Measurements from ENCODE around the gene IZUMO4.

The IZUMO4 gene

GRCh38 chr19:2097203-2097885 lies 629 bp downstream of the IZUMO4 start:
- TF ChIP-seq ZBTB7A (IDR thresholded peaks at IDR 0.05; ENCODE audit: low read depth) (no peak), REST (IDR thresholded peaks at IDR 0.05; ENCODE audit: low read depth) (no peak), EGR1 (IDR thresholded peaks at IDR 0.05) (no peak; the same call in 1 of the 2 replicates), FOXM1 (IDR thresholded peaks at IDR 0.05; ENCODE audit: borderline replicate concordance, low read depth) (no peak), TEAD4 (IDR thresholded peaks at IDR 0.05) (no peak), NFIC (IDR thresholded peaks at IDR 0.05) (no peak), TCF12 (IDR thresholded peaks at IDR 0.05; ENCODE audit: low read depth) (no peak), YY1 (IDR thresholded peaks at IDR 0.05; ENCODE audit: low read depth) (no peak), MAX (IDR thresholded peaks at IDR 0.05) (no peak), CEBPB (IDR thresholded peaks at IDR 0.05) (no peak), EP300 (IDR thresholded peaks at IDR 0.05; ENCODE audit: borderline replicate concordance) (no peak), CREB1 (IDR thresholded peaks at IDR 0.05; ENCODE audit: low read depth) (no peak), USF1 (IDR thresholded peaks at IDR 0.05) (no peak)

- no peak for TF ChIP-seq ZBTB7A (IDR thresholded peaks at IDR 0.05; ENCODE audit: low read depth)
These were observed 1.2 kb downstream of the IZUMO4 start for GRCh38 chr19:2097886-2098327.

GRCh38 chr19:2099054-2099501 lies 2.4 kb downstream of the IZUMO4 start:
- TF ChIP-seq CEBPB (IDR thresholded peaks at IDR 0.05) (no peak), NFIC (IDR thresholded peaks at IDR 0.05) (no peak), REST (IDR thresholded peaks at IDR 0.05; ENCODE audit: low read depth) (no peak), MAX (IDR thresholded peaks at IDR 0.05) (no peak), TEAD4 (IDR thresholded peaks at IDR 0.05) (no peak), FOXM1 (IDR thresholded peaks at IDR 0.05; ENCODE audit: borderline replicate concordance, low read depth) (no peak), YY1 (IDR thresholded peaks at IDR 0.05; ENCODE audit: low read depth) (no peak), TAF1 (IDR thresholded peaks at IDR 0.05; ENCODE audit: low read depth) (no peak), EP300 (IDR thresholded peaks at IDR 0.05; ENCODE audit: borderline replicate concordance) (no peak), CREB1 (IDR thresholded peaks at IDR 0.05; ENCODE audit: low read depth) (no peak), USF1 (IDR thresholded peaks at IDR 0.05) (no peak), EGR1 (IDR thresholded peaks at IDR 0.05) (no peak), TCF12 (IDR thresholded peaks at IDR 0.05; ENCODE audit: low read depth) (no peak), RAD21 (IDR thresholded peaks at IDR 0.05; ENCODE audit: low read depth) (no peak), ZBTB7A (IDR thresholded peaks at IDR 0.05; ENCODE audit: low read depth) (no peak)

- no peak for TF ChIP-seq TCF12 (IDR thresholded peaks at IDR 0.05; ENCODE audit: low read depth)
- TF ChIP-seq USF1 (IDR thresholded peaks at IDR 0.05), result no peak
- TF ChIP-seq TEAD4 (IDR thresholded peaks at IDR 0.05), result no peak
- no peak for TF ChIP-seq YY1 (IDR thresholded peaks at IDR 0.05; ENCODE audit: low read depth)
- no peak for TF ChIP-seq EP300 (IDR thresholded peaks at IDR 0.05; ENCODE audit: borderline replicate concordance)
- TF ChIP-seq NFIC (IDR thresholded peaks at IDR 0.05), result no peak
- TF ChIP-seq CEBPB (IDR thresholded peaks at IDR 0.05), result no peak
- no peak for TF ChIP-seq ZBTB7A (IDR thresholded peaks at IDR 0.05; ENCODE audit: low read depth)
- TF ChIP-seq REST (IDR thresholded peaks at IDR 0.05; ENCODE audit: low read depth), result no peak
- TF ChIP-seq MAX (IDR thresholded peaks at IDR 0.05), result no peak
- TF ChIP-seq RAD21 (IDR thresholded peaks at IDR 0.05; ENCODE audit: low read depth), result no peak
- no peak for TF ChIP-seq FOXM1 (IDR thresholded peaks at IDR 0.05; ENCODE audit: borderline replicate concordance, low read depth)
- TF ChIP-seq TAF1 (IDR thresholded peaks at IDR 0.05; ENCODE audit: low read depth), result no peak
These were observed 3.4 kb downstream of the IZUMO4 start for GRCh38 chr19:2099937-2100718.

Measured in Ishikawa (cell line).